Measurements from ENCODE around the gene DHRS7.

DHRS7 gene

GRCh38 chr14:60206837-60207533 is 41.8 kb upstream of the DHRS7 start:
- Histone ChIP-seq H3K79me2 (ENCODE audit: insufficient read depth, low read length) (no peaks in the 10 kb centered on the region), H3K9ac (ENCODE audit: low read depth, low read length, poor library complexity, severe bottlenecking) (no peak overlapping the region), H3K4me1 (ENCODE audit: insufficient read depth, low read length, poor library complexity, severe bottlenecking) (no peaks in the 10 kb centered on the region), H3K9me3 (ENCODE audit: insufficient read depth, low read depth, low read length) (no peaks in the 10 kb centered on the region), H3K9me2 (replicated peaks; ENCODE audit: low read depth, low read length) (no peaks in the 10 kb centered on the region), H3K4me3 (ENCODE audit: low read length, poor library complexity, severe bottlenecking) (no peak overlapping the region), H4K20me1 (ENCODE audit: insufficient read depth, low read length, poor library complexity, severe bottlenecking) (no peaks in the 10 kb centered on the region), H3K4me2 (ENCODE audit: low read depth, low read length, poor library complexity, severe bottlenecking) (no peak overlapping the region), H3K36me3 (ENCODE audit: insufficient read depth, low read length) (no peaks in the 10 kb centered on the region), H3K27me3 (ENCODE audit: insufficient read depth, low read length, poor library complexity, severe bottlenecking) (no peaks in the 10 kb centered on the region), H3F3A (ENCODE audit: low read depth) (no peaks in the 10 kb centered on the region), H2AFZ (ENCODE audit: low read length) (no peak overlapping the region)
- TF ChIP-seq CTCF (conservative IDR thresholded peaks at IDR 0.05; ENCODE audit: low read length) (no peak), EZH2phosphoT487 (IDR thresholded peaks at IDR 0.05; ENCODE audit: borderline replicate concordance) (no peak)

GRCh38 chr14:60206249-60206670 is 41.1 kb upstream of the DHRS7 start:
- no peaks in the 10 kb centered on the region for H3K27me3 ChIP-seq (ENCODE audit: insufficient read depth, low read length, poor library complexity, severe bottlenecking)
- no peaks in the 10 kb centered on the region for H3F3A ChIP-seq (ENCODE audit: low read depth)
- no peaks in the 10 kb centered on the region for H3K9me3 ChIP-seq (ENCODE audit: insufficient read depth, low read depth, low read length)
- no peak overlapping the region for H3K9ac ChIP-seq (ENCODE audit: low read depth, low read length, poor library complexity, severe bottlenecking)
- no peaks in the 10 kb centered on the region for H3K4me1 ChIP-seq (ENCODE audit: insufficient read depth, low read length, poor library complexity, severe bottlenecking)
- no peaks in the 10 kb centered on the region for H4K20me1 ChIP-seq (ENCODE audit: insufficient read depth, low read length, poor library complexity, severe bottlenecking)
- no peak overlapping the region for H3K4me3 ChIP-seq (ENCODE audit: low read length, poor library complexity, severe bottlenecking)
- H2AFZ ChIP-seq (ENCODE audit: low read length): no peak overlapping the region
- H3K36me3 ChIP-seq (ENCODE audit: insufficient read depth, low read length): no peaks in the 10 kb centered on the region
- TF ChIP-seq CTCF (conservative IDR thresholded peaks at IDR 0.05; ENCODE audit: low read length) (peak; percentile 12; the same call in 1 of the 2 replicates), EZH2phosphoT487 (IDR thresholded peaks at IDR 0.05; ENCODE audit: borderline replicate concordance) (no peak)
- H3K4me2 ChIP-seq (ENCODE audit: low read depth, low read length, poor library complexity, severe bottlenecking): no peak overlapping the region
- H3K79me2 ChIP-seq (ENCODE audit: insufficient read depth, low read length): no peaks in the 10 kb centered on the region
- no peaks in the 10 kb centered on the region for H3K9me2 ChIP-seq (replicated peaks; ENCODE audit: low read depth, low read length)

DNA sequence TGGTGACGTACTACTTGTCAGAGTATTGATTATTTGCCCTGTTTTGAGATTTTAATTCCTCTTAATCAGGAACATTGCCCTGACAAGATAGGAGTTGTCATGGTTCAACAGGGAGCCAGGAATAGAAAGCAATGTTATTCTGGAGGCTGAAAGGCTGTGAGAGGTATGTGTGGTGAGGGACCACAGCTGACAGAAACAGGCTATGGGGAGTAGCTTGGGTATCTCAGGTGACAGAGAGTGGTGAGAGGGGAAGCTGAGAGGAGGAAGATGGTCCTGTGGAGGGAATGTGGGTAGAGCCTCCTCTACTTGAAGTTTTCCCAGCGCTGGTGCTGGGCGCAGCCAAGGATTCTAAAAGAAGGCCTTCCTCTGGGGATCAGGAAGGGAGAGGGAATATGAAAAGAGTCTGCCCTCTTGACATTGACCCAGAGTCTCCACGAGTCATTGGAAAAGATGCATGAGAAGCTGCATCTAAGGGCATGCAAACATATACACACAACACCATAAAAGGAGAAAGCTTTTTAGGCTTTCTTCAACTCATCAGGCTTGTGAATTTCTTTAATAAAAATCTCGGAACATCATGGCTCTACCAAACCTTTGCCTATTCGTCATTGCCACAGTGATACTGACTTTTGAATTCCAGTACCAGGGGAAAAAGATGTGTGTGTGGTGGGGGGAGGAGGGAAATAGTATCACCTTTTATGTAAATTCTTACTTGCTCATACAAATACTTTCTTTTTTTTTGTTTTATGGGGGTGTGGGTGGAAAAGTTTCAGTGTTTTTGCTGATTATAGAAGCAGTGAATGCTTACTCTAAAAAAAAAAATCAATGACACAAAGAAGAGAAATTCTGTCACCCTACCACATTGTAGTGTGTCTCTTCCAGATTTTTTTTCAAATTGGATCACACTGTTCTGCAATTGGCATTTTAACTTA is 39.9 kb upstream of the DHRS7 start:
- no peaks in the 10 kb centered on the region for H4K20me1 ChIP-seq (ENCODE audit: insufficient read depth, low read length, poor library complexity, severe bottlenecking)
- no peaks in the 10 kb centered on the region for H3K9me2 ChIP-seq (replicated peaks; ENCODE audit: low read depth, low read length)
- H3K4me3 ChIP-seq (ENCODE audit: low read length, poor library complexity, severe bottlenecking): no peak overlapping the region
- H3K9ac ChIP-seq (ENCODE audit: low read depth, low read length, poor library complexity, severe bottlenecking): no peak overlapping the region
- H3K4me1 ChIP-seq (ENCODE audit: insufficient read depth, low read length, poor library complexity, severe bottlenecking): no peaks in the 10 kb centered on the region
- no peaks in the 10 kb centered on the region for H3K79me2 ChIP-seq (ENCODE audit: insufficient read depth, low read length)
- H3K4me2 ChIP-seq (ENCODE audit: low read depth, low read length, poor library complexity, severe bottlenecking): no peak overlapping the region
- no peaks in the 10 kb centered on the region for H3K9me3 ChIP-seq (ENCODE audit: insufficient read depth, low read depth, low read length)
- H3K27me3 ChIP-seq (ENCODE audit: insufficient read depth, low read length, poor library complexity, severe bottlenecking): no peaks in the 10 kb centered on the region
- H2AFZ ChIP-seq (ENCODE audit: low read length): peak overlapping the region; percentile 51; the same call in 1 of the 2 replicates
- H3F3A ChIP-seq (ENCODE audit: low read depth): no peaks in the 10 kb centered on the region
- H3K36me3 ChIP-seq (ENCODE audit: insufficient read depth, low read length): no peaks in the 10 kb centered on the region
- TF ChIP-seq CTCF (conservative IDR thresholded peaks at IDR 0.05; ENCODE audit: low read length) (no peak), EZH2phosphoT487 (IDR thresholded peaks at IDR 0.05; ENCODE audit: borderline replicate concordance) (no peak)
